OCI-LY1 (cell line): ENCODE measurements around the gene SLC23A2.

ENCODE experiments used
- EZH2 ChIP-seq: fragments of 200-600 bp; sonication (generic), shearing (Covaris generic); IDR thresholded peaks from 2 replicates; pipeline ENCODE4 v1.8.0; 2017; ENCODE audit warnings: borderline replicate concordance, mixed run types, mild to moderate bottlenecking, antibody characterized with exemption, low read length, moderate library complexity, mixed read lengths
- TF ChIP-seq, protein P1 (sequence below): fragments of 200-600 bp; sonication (generic), shearing (Covaris generic); IDR thresholded peaks from 2 replicates; pipeline ENCODE4 v1.5.1; 2017; ENCODE audit warnings: mild to moderate bottlenecking, antibody characterized with exemption, low read length, moderate library complexity, mixed read lengths

GRCh38 chr20:4957187-4957586 is 44.1 kb downstream of the SLC23A2 start:
- no peak for TF ChIP-seq EZH2
- TF ChIP-seq, protein P1, sequence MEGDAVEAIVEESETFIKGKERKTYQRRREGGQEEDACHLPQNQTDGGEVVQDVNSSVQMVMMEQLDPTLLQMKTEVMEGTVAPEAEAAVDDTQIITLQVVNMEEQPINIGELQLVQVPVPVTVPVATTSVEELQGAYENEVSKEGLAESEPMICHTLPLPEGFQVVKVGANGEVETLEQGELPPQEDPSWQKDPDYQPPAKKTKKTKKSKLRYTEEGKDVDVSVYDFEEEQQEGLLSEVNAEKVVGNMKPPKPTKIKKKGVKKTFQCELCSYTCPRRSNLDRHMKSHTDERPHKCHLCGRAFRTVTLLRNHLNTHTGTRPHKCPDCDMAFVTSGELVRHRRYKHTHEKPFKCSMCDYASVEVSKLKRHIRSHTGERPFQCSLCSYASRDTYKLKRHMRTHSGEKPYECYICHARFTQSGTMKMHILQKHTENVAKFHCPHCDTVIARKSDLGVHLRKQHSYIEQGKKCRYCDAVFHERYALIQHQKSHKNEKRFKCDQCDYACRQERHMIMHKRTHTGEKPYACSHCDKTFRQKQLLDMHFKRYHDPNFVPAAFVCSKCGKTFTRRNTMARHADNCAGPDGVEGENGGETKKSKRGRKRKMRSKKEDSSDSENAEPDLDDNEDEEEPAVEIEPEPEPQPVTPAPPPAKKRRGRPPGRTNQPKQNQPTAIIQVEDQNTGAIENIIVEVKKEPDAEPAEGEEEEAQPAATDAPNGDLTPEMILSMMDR: no peak
